Vagina (tissue), 2 donors: ENCODE results near the gene EML2. TPM values are rescaled to one million over a fixed set of nuclear protein-coding genes. Genes with fewer than 3 reads are reported as not detected.

Experiments
- DNase-seq, 2 donors: peaks; one replicate each; pipeline ENCODE4 v3.0.0-alpha.2; 2017; ENCODE audit errors: extremely low spot score in 2 of 2
- H3K27ac ChIP-seq: fragments of 200-600 bp; sonication (generic); one replicate; pipeline ENCODE4 v1.5.1; 2019
- H3K27me3 ChIP-seq: fragments of 200-600 bp; sonication (generic); one replicate; pipeline ENCODE4 v1.5.1; 2019
- H3K36me3 ChIP-seq, 2 donors: fragments of 200-600 bp; sonication (generic); one replicate each; pipeline ENCODE4 v1.5.1; 2017 to 2019
- H3K4me1 ChIP-seq: fragments of 200-600 bp; sonication (generic); one replicate; pipeline ENCODE4 v1.5.1; 2019
- H3K4me3 ChIP-seq, 2 donors: fragments of 200-600 bp; sonication (generic); 1 replicate in 1 of 2; 2 replicates in 1 of 2; pipeline ENCODE4 v1.5.1; 2016 to 2019
- H3K9me3 ChIP-seq: fragments of 200-600 bp; sonication (generic); one replicate; pipeline ENCODE4 v1.5.1; 2019
- CTCF ChIP-seq, 3 experiments: fragments of 450-650 bp in 2 of 3; fragments of 200-600 bp in 1 of 3; sonication (generic) in 1 of 3; IDR thresholded peaks; one replicate each; pipeline ENCODE4 v1.5.1; 2017 to 2019; ENCODE audit warnings: antibody characterized with exemption in 3 of 3, mild to moderate bottlenecking in 2 of 3, moderate library complexity in 2 of 3
- POLR2A ChIP-seq, 2 donors: fragments of 450-650 bp; IDR thresholded peaks; one replicate each; pipeline ENCODE4 v1.6.1; 2017; ENCODE audit warnings: antibody characterized with exemption in 2 of 2, mild to moderate bottlenecking in 2 of 2, moderate library complexity in 2 of 2
- POLR2AphosphoS5 ChIP-seq, 2 donors: sonication (generic); formaldehyde crosslinking; IDR thresholded peaks; one replicate each; pipeline ENCODE4 v1.9.0; 2017; ENCODE audit warnings: antibody characterized with exemption in 2 of 2, mild to moderate bottlenecking in 2 of 2, low read depth in 1 of 2; ENCODE audit not compliant: insufficient read depth in 1 of 2
- intact Hi-C: fragments of 100-400 bp; cut with DNase I; formaldehyde crosslinking; loops from one replicate; pipeline ENCODE4 v1.15.1; 2023
- total RNA-seq: library from RNA; depleted of rRNA; stranded (reverse); fragments of >200 nt; gene quantifications from one replicate; pipeline ENCODE4 v1.2.3, GENCODE V29; 2016

Gene EML2
- total RNA-seq, 1 donor from 2014 or later: 74.9 TPM

GRCh38 chr19:45577111-45577905, 61.9 kb downstream of the EML2 start:
- TF ChIP-seq POLR2AphosphoS5 (IDR thresholded peaks at IDR 0.05; ENCODE audit: insufficient read depth in 1 of 2, low read depth in 1 of 2): peak in 1 of 2 donors; percentile 57
- peak in 1 of 3 experiments; percentile 3 for TF ChIP-seq CTCF (IDR thresholded peaks at IDR 0.05)
- TF ChIP-seq POLR2A (IDR thresholded peaks at IDR 0.05): no peak
- Histone ChIP-seq H3K27me3 (no peaks in the 10 kb centered on the region), H3K9me3 (no peaks in the 10 kb centered on the region), H3K36me3 (no peaks in the 10 kb centered on the region), H3K4me3 (no peak overlapping the region), H3K27ac (peak overlapping the region; percentile 43), H3K4me1 (peaks cover 34% of the 10 kb centered on the region)
- DNase-seq: no peak
- intact Hi-C loops: no loop called here

GRCh38 chr19:45576682-45577081, 62.5 kb downstream of the EML2 start:
- intact Hi-C loops: no loop called here

GRCh38 chr19:45575216-45575615, 64.0 kb downstream of the EML2 start:
- H3K27ac ChIP-seq: no peak overlapping the region
- H3K4me1 ChIP-seq: peaks cover 34% of the 10 kb centered on the region
- no peak for DNase-seq
- intact Hi-C loops: no loop called here
- H3K27me3 ChIP-seq: no peaks in the 10 kb centered on the region
- TF ChIP-seq CTCF (IDR thresholded peaks at IDR 0.05) (no peak), POLR2AphosphoS5 (IDR thresholded peaks at IDR 0.05; ENCODE audit: insufficient read depth in 1 of 2, low read depth in 1 of 2) (no peak), POLR2A (IDR thresholded peaks at IDR 0.05) (no peak)
- no peaks in the 10 kb centered on the region for H3K36me3 ChIP-seq
- no peaks in the 10 kb centered on the region for H3K9me3 ChIP-seq
- no peak overlapping the region for H3K4me3 ChIP-seq

More at GRCh38 chr19:45576682-45577081, 62.5 kb downstream of the EML2 start:
- peaks cover 34% of the 10 kb centered on the region for H3K4me1 ChIP-seq
- H3K9me3 ChIP-seq: no peaks in the 10 kb centered on the region
- DNase-seq: no peak
- TF ChIP-seq POLR2AphosphoS5 (IDR thresholded peaks at IDR 0.05; ENCODE audit: insufficient read depth in 1 of 2, low read depth in 1 of 2) (no peak), POLR2A (IDR thresholded peaks at IDR 0.05) (no peak), CTCF (IDR thresholded peaks at IDR 0.05) (no peak)
- H3K4me3 ChIP-seq: no peak overlapping the region
- H3K36me3 ChIP-seq: no peaks in the 10 kb centered on the region
- H3K27me3 ChIP-seq: no peaks in the 10 kb centered on the region
- peak overlapping the region; percentile 33 for H3K27ac ChIP-seq

- Histone ChIP-seq H3K4me1 (peaks cover 40% of the 10 kb centered on the region), H3K9me3 (no peaks in the 10 kb centered on the region), H3K27me3 (no peaks in the 10 kb centered on the region), H3K4me3 (no peak overlapping the region), H3K27ac (no peak overlapping the region), H3K36me3 (no peaks in the 10 kb centered on the region)
- no peak for TF ChIP-seq POLR2AphosphoS5 (IDR thresholded peaks at IDR 0.05; ENCODE audit: insufficient read depth in 1 of 2, low read depth in 1 of 2)
- no peak for TF ChIP-seq CTCF (IDR thresholded peaks at IDR 0.05)
- no peak for TF ChIP-seq POLR2A (IDR thresholded peaks at IDR 0.05)
- DNase-seq: no peak
- intact Hi-C loops: no loop called here
Measured at GRCh38 chr19:45574526-45574925, 64.7 kb downstream of the EML2 start.
